Tibial nerve (tissue), 4 donors: ENCODE measurements around the gene MYMK. TPM values are rescaled to one million over a fixed set of nuclear protein-coding genes. Genes with fewer than 3 reads are reported as not detected.

ENCODE experiments used
- DNase-seq, 2 donors: peaks; one replicate each; pipeline ENCODE4 v3.0.0-alpha.2; 2019; ENCODE audit warnings: low spot score in 2 of 2
- H3K27ac ChIP-seq, 4 donors: fragments of 200-600 bp; sonication (generic) in 3 of 4; one replicate each; pipeline ENCODE4 v1.5.1; 2017 to 2019; ENCODE audit warnings: mild to moderate bottlenecking in 1 of 4
- H3K27me3 ChIP-seq, 2 donors: fragments of 200-600 bp; sonication (generic) in 1 of 2; one replicate each; pipeline versions ENCODE4 v1.5.1 to v1.6.0; 2017 to 2019
- H3K36me3 ChIP-seq, 3 donors: fragments of 200-600 bp; sonication (generic); one replicate each; pipeline ENCODE4 v1.5.1; 2018 to 2019
- H3K4me1 ChIP-seq, 4 donors: fragments of 200-600 bp; sonication (generic) in 3 of 4; one replicate each; pipeline ENCODE4 v1.5.1; 2017 to 2019
- H3K4me3 ChIP-seq, 4 donors: fragments of 200-600 bp; sonication (generic) in 3 of 4; one replicate each; pipeline ENCODE4 v1.5.1; 2017 to 2019; ENCODE audit warnings: mild to moderate bottlenecking in 1 of 4, moderate library complexity in 1 of 4
- H3K9me3 ChIP-seq, 4 donors: fragments of 200-600 bp; sonication (generic) in 3 of 4; one replicate each; pipeline ENCODE4 v1.5.1; 2017 to 2019
- CTCF ChIP-seq, 5 experiments: fragments of 200-600 bp in 3 of 5; fragments of 450-650 bp in 2 of 5; sonication (generic) in 3 of 5; IDR thresholded peaks; one replicate each; pipeline ENCODE4 v1.5.1; 2016 to 2019; ENCODE audit warnings: antibody characterized with exemption in 5 of 5, mild to moderate bottlenecking in 3 of 5, moderate library complexity in 2 of 5
- EP300 ChIP-seq, 2 donors: sonication (generic); formaldehyde crosslinking; IDR thresholded peaks; one replicate each; pipeline ENCODE4 v1.6.1; 2017; ENCODE audit warnings: antibody characterized with exemption in 2 of 2, mild to moderate bottlenecking in 1 of 2
- POLR2A ChIP-seq, 2 donors: fragments of 450-650 bp; IDR thresholded peaks; one replicate each; pipeline ENCODE4 v1.6.1; 2017; ENCODE audit warnings: antibody characterized with exemption in 2 of 2, mild to moderate bottlenecking in 2 of 2, moderate library complexity in 2 of 2
- WGBS, 2 donors: methylation state at CpG; one replicate each; pipeline ENCODE4 v1.1.5; 2018; 5-methylcytosine and 5-hydroxymethylcytosine counted together
- total RNA-seq, 4 donors: library from RNA; depleted of rRNA; stranded (reverse); fragments of >200 nt; gene quantifications; one replicate each; pipeline ENCODE4 v1.1.0, GENCODE V29; 2016

The MYMK gene
- total RNA-seq, 4 donors from 2014 or later, result 1.4 to 8.3 TPM; not detected in 2

GRCh38 chr9:133528876-133529241 is 4.1 kb upstream of the MYMK start:
- Histone ChIP-seq H3K4me3 (no peak overlapping the region), H3K4me1 (peaks cover 0 to 47% (median 20%) of the 10 kb centered on the region in 4 donors), H3K27ac (peak overlapping the region in 1 of 4 donors; percentile 17), H3K27me3 (peaks cover 0 to 58% of the 10 kb centered on the region in 2 donors), H3K9me3 (no peaks in the 10 kb centered on the region), H3K36me3 (no peaks in the 10 kb centered on the region)
- no peak for DNase-seq
- WGBS, 2 donors, result 56 to 68% methylated on average over 10 to 11 of the region's 11 CpGs
- TF ChIP-seq CTCF (IDR thresholded peaks at IDR 0.05), result no peak
- no peak for TF ChIP-seq EP300 (IDR thresholded peaks at IDR 0.05)
- no peak for TF ChIP-seq POLR2A (IDR thresholded peaks at IDR 0.05)

- no peak for DNase-seq
- WGBS, 2 donors, result 59% methylated on average over 20 to 21 of the region's 22 CpGs
- Histone ChIP-seq H3K4me3 (no peak overlapping the region), H3K27ac (peak overlapping the region in 2 of 4 donors; percentile 26 to 55), H3K36me3 (no peaks in the 10 kb centered on the region), H3K9me3 (no peaks in the 10 kb centered on the region), H3K27me3 (peaks cover 0 to 55% of the 10 kb centered on the region in 2 donors), H3K4me1 (peaks cover 0 to 41% (median 17%) of the 10 kb centered on the region in 4 donors)
- no peak for TF ChIP-seq EP300 (IDR thresholded peaks at IDR 0.05)
- TF ChIP-seq CTCF (IDR thresholded peaks at IDR 0.05), result no peak
- TF ChIP-seq POLR2A (IDR thresholded peaks at IDR 0.05), result no peak
These were observed 3.5 kb upstream of the MYMK start for GRCh38 chr9:133528001-133528875.

- TF ChIP-seq CTCF (IDR thresholded peaks at IDR 0.05) (no peak), POLR2A (IDR thresholded peaks at IDR 0.05) (no peak), EP300 (IDR thresholded peaks at IDR 0.05) (no peak)
- Histone ChIP-seq H3K36me3 (no peaks in the 10 kb centered on the region), H3K4me3 (no peak overlapping the region), H3K4me1 (peaks cover 0 to 35% (median 17%) of the 10 kb centered on the region in 4 donors), H3K27me3 (peaks cover 0 to 52% of the 10 kb centered on the region in 2 donors), H3K9me3 (no peaks in the 10 kb centered on the region), H3K27ac (peak overlapping the region in 3 of 4 donors; percentile 7 to 55 (median 26))
- DNase-seq, result no peak
- WGBS, 2 donors, result 18 to 27% methylated on average over 17 to 18 of the region's 18 CpGs
These were observed 2.7 kb upstream of the MYMK start for GRCh38 chr9:133527444-133527920.

GRCh38 chr9:133526721-133527321 is 2.1 kb upstream of the MYMK start:
- peaks cover 0 to 35% (median 17%) of the 10 kb centered on the region in 4 donors for H3K4me1 ChIP-seq
- H3K27ac ChIP-seq, result peak overlapping the region in 3 of 4 donors; percentile 7 to 55 (median 26)
- DNase-seq, result no peak
- 25 to 35% methylated on average over 9 to 19 of the region's 21 CpGs for WGBS, 2 donors
- H3K36me3 ChIP-seq, result no peaks in the 10 kb centered on the region
- no peaks in the 10 kb centered on the region for H3K9me3 ChIP-seq
- no peak overlapping the region for H3K4me3 ChIP-seq
- TF ChIP-seq EP300 (IDR thresholded peaks at IDR 0.05) (no peak), POLR2A (IDR thresholded peaks at IDR 0.05) (no peak), CTCF (IDR thresholded peaks at IDR 0.05) (no peak)
- H3K27me3 ChIP-seq, result peaks cover 0 to 45% of the 10 kb centered on the region in 2 donors

- Histone ChIP-seq H3K27ac (peak overlapping the region in 2 of 4 donors; percentile 26 to 63), H3K36me3 (no peaks in the 10 kb centered on the region), H3K4me3 (no peak overlapping the region), H3K4me1 (peaks cover 0 to 35% (median 17%) of the 10 kb centered on the region in 4 donors), H3K27me3 (peaks cover 0 to 42% of the 10 kb centered on the region in 2 donors), H3K9me3 (no peaks in the 10 kb centered on the region)
- TF ChIP-seq CTCF (IDR thresholded peaks at IDR 0.05) (no peak), EP300 (IDR thresholded peaks at IDR 0.05) (peak in 1 of 2 donors; percentile 20)
- no peak for DNase-seq
- 39 to 45% methylated on average over 8 of the region's 8 CpGs for WGBS, 2 donors
These were observed 918 bp upstream of the MYMK start for GRCh38 chr9:133525677-133526076.
